Activated CD8-positive, alpha-beta memory T cell treated with anti-CD3 and anti-CD28 coated beads for 36 hours (primary cell): ENCODE measurements around the gene IRX3. TPM values are rescaled to one million over a fixed set of nuclear protein-coding genes. Genes with fewer than 3 reads are reported as not detected.
"Not testable (repeated sequence)": the region's sequence is repeated elsewhere in the genome, so short reads cannot be mapped to it uniquely, and the experiment has no call there.

ENCODE experiments used
- CTCF ChIA-PET: fragments of 350-600 bp; sonication (Branson Sonifier 250); formaldehyde crosslinking; loops from one replicate; lab custom pipeline; 2021; ENCODE audit warnings: antibody characterized with exemption; lab: Charles Lee
- POLR2A ChIA-PET: fragments of 350-600 bp; sonication (Branson Sonifier 250); formaldehyde crosslinking; loops from one replicate; lab custom pipeline; 2021; ENCODE audit warnings: antibody characterized with exemption; lab: Charles Lee
- total RNA-seq, 2 experiments: library from RNA; stranded (reverse); gene quantifications; one replicate each; pipeline ENCODE4 v1.2.3, GENCODE V29; 2021

The IRX3 gene
- total RNA-seq, 2 experiments from 2014 or later: not detected

DNA sequence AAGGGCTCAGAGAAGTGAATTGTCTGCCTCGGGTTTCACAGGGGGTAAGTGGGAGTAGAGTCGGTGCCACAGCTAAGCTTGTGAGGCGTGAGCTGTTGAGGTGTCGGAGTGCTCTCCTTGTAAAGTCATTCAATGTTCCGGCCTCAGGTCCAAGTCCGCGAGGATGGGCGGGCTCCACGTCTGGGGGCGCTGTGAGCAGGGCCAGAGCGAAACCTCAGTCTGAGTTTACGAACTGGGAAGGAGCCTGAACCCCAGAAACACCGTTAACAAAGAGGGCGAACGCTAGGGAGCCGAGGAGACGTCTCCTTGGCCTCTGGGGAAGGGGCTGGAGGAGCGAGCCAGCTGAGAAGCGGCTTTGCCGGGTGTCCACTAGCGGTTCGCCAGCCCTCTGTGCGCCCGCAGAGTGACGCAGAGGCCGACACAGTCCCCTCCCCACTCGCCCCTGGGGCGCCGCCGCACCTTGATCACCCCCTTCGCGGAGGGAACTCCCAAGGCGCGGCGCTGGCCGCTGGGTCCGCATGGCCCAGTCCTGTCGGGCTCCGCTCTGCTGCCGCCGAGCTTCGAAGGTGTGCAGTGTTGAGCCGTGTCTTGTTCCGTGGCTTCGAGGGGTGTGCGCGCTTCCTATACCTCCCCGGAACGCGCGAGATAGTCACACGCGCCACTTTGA, 4.9 kb downstream of the IRX3 start:
- CTCF ChIA-PET: no interaction called here
- POLR2A ChIA-PET: no interaction called here

DNA sequence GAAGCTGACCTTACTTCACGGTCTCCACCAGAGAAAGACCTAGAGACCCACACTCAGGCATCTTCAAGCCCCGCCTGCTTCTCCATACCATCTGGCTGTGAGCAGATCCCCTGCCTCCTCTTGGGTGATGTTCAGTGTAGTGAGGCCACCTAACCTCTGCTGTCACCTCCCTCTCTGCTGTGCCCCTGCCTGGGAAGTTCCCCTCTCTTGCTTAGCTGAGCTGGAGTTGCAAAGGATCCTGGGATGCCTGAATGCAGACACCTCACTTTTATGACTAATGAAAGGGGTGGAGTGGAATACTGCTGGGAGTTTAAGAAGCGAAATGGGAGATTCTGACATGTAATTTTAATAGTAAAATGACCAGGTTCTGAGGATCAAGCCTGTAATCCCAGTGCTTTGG, 5.8 kb downstream of the IRX3 start:
- ChIA-PET CTCF (no interaction called here), POLR2A (no interaction called here)

DNA sequence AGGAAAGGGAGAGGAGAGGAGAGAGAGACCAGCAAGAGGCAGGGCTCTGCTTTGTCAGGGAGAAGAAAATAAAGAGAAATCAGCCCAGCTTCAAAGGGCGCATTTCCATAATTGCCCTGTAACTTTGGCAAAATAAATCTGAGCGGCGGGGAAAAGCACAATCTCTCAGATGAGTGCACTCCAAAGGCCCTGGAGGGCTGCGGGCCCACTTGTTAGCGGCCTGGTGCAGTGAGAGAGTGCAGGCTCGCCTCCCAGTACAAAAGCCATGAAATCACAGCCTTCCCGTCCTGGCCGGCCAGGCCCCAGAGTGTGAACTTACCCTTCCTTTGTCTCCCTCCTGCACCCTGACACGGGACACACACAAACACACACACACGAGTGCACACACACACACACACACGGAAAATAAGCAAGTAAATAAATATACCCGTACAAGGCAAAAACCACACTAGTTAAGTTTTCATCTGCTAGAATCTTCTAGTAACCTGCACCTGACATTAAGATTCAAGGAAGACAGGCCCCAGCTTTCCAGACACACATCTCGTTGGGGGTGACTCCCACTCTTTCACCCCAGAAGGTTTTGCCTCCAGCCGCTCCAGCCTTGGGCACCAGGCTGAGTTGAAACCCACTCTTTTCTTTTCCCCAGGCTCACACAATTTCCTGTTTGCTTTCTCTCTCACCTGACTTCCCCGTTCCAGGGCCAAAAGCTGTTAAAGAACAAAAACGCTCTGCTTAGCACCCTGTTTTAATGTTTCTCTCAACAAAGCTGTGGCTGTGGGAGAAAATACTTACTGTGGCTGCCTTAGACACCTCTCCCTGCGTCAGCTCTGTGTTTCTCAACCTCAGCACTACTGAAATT, 8.5 kb downstream of the IRX3 start:
- POLR2A ChIA-PET: no interaction called here
- CTCF ChIA-PET: no interaction called here

DNA sequence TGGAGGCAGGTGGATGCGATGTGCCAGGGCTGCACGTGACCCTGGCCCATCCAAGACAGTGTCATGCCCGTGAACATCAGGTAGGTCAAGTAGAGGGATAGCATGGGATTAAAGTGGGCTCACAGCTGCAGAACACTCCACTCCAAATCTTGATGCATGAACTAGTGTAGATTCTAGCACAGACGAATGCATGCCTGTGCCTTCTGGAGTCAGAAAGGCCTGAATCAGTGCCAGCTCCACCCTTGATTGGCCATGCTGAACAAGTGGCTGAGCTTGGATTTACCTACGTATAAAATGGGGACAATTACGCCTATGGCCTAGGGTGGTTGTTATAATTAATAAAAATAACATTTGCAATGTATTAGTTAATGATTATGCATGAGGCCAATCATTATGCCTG, 10.6 kb downstream of the IRX3 start:
- ChIA-PET POLR2A (no interaction called here), CTCF (no interaction called here)

DNA sequence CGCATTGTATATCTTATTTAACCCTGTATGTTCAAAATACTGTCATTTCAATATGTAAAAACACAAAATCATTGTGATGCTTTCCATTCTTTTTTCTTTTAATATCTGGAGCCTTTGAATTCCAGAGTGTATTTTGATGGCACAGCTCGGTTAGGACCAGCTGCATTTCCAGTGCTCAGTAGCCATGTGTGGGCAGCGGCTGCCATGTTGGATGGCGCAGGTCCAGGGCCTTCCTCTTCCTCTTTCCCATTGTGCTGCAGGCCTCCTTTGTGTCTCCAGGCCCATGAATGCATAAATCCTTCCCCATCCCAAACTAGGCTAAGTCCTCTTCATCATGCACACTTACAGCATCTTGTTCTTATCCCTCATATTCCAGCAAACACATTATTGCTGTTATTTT, 13.0 kb downstream of the IRX3 start:
- ChIA-PET CTCF (no interaction called here), POLR2A (no interaction called here)

DNA sequence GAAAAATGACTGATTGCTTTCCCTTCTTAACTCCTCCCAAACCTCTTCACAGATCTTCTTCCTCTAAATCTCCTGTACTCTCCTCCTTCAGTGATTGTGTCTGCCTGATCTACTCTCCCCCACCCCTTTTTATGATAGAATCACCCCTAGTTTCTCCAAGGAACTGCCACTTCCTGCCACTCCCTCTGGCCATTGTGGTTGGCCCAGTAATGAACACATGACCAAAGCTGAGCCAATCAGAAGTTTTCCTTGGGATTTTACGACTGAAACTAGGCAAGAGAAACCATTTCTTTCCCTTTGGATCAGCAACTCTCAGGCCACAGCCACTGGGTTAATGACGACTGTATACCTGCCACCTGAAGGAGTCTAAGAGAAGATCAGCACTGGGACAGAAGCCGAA, 15.9 kb downstream of the IRX3 start:
- CTCF ChIA-PET: no interaction called here
- POLR2A ChIA-PET: no interaction called here

DNA sequence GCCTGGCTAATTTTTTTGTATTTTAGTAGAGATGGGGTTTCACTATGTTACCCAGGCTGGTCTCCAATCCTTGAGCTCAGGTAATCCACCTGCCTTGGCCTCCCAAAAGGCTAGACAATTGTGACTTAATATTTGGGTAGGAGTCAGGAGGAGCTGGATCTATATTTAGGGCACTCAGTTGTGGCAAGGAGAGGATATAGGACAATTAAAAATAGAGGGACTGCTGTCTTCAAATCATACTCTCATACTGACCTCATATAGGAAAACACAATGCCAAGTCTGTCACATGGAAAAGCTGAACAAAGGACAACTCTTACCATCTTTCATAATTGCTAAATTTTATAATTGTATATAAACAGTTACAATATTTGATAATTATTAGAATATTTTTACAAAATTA, 17.1 kb downstream of the IRX3 start:
- CTCF ChIA-PET: no interaction called here
- POLR2A ChIA-PET: no interaction called here

DNA sequence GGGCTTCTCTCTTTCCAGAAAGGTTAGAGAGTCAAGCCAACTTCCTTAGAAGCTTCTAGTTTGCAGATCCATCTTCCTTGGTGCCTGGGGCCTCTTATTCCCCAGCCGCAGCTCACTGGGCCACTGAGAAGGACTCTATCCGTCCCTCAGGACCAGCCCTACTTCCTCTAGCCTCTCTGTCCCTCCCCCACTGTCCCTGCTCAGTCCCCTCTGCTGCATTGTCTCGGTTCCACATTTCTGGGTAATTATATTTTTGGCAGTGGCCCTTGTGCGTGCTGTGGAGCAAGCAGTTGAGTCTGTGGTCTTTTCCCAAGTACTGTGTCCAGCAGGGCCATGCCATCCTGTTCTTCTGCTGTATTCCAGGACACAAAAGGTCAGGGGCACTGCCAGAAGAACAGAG, 17.8 kb downstream of the IRX3 start:
- ChIA-PET POLR2A (no interaction called here), CTCF (no interaction called here)

DNA sequence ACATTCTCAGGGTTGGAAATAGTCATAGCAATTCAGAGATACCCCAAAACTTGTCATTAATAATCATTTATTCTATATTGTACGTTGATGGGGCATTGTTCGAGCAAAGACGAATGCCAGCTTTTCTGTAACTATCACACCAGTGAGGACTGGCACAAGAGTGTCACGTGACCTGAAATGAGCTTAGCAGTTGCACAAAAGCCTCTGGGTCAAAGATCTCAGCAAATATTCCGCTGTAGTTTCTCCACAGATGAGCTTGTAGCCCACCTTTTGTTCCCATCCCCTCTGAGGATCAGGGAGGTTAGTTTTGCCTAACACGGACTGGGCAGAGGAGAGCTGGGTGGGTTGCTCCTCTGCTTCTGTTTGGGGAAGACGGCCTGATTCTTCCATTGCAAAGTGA, 18.2 kb downstream of the IRX3 start:
- ChIA-PET POLR2A (no interaction called here), CTCF (no interaction called here)

DNA sequence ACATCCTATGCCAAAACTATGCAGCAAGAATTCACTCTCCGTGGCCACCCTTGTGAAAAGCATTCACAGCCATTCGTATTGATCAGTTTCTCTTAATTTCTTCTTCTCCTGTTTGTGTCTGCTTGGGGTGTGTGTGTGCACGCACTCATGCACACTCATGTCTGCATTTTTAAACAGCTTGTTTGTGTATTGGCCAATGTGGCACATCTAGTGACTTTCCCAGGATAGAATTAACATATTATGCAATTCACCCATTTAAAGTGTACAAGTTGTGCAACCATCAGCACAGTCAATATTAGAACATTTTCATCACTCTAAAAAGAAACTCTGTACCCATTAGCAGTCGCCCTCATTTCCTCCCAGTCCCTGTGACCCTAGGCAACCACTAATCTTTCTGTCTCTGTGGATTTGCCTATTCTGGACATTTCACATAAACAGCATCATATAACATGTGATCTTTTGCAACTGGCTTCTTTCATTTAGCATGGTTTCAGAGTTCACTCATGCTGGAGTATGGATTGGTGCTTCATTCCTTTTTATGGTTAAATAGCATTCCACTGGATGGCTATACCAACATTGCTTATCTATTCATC, 20.1 kb downstream of the IRX3 start:
- POLR2A ChIA-PET: no interaction called here

DNA sequence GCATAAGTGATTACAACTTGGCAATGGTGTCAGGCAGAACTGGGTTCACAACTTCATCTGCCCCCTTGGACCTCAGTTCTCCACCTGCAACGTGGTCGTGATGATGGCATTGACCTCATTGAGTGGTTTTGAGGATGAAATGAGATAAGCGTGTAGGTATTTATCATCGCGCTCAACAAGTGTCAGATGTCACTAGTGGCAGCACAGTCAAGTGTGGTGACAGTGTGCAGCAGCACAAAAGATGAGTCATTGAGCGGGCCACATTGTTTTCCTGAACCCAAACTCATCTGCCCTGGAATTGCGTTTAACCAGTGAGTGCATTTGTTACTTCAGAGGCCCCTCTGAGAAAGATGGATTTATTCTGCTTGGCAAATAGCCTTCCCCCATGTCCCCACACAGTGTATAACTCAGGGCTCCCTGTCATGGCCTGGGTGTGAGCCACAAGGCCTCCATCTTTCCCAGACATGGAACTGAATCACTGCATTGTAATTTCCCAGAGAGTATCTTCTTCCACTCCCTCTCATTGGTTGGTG, 20.9 kb downstream of the IRX3 start:
- POLR2A ChIA-PET: no interaction called here
- CTCF ChIA-PET: no interaction called here

More for the DNA sequence above, 20.1 kb downstream of the IRX3 start:
- CTCF ChIA-PET: no interaction called here

DNA sequence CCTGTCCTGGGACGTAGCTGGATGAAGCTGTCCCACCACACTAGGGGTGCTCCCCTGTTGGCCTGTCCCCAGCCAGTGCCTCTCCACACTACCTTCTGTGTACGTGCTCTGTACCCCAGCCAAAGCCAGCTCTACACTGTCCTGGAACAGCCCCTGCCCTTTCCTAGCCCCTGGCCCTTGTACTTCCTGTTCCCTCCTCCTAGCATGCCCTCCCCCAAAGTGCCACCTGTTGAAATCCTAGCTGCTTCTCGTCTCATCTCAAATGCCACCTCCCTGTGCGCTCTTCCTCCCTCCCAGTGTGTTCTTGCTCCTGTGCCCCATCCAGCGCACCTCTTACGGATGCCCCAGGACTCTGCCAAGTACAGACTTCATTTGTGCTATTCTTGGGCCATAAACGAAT, 33.5 kb downstream of the IRX3 start:
- ChIA-PET CTCF (interaction anchor here (0.6 kb wide), 1 partner anchor 371 kb away, joined by 3 read pairs; no protein-coding TSS in a partner anchor), POLR2A (interaction anchor here (0.6 kb wide), 1 partner anchor 445 kb away, joined by 3 read pairs; no protein-coding TSS in a partner anchor)

DNA sequence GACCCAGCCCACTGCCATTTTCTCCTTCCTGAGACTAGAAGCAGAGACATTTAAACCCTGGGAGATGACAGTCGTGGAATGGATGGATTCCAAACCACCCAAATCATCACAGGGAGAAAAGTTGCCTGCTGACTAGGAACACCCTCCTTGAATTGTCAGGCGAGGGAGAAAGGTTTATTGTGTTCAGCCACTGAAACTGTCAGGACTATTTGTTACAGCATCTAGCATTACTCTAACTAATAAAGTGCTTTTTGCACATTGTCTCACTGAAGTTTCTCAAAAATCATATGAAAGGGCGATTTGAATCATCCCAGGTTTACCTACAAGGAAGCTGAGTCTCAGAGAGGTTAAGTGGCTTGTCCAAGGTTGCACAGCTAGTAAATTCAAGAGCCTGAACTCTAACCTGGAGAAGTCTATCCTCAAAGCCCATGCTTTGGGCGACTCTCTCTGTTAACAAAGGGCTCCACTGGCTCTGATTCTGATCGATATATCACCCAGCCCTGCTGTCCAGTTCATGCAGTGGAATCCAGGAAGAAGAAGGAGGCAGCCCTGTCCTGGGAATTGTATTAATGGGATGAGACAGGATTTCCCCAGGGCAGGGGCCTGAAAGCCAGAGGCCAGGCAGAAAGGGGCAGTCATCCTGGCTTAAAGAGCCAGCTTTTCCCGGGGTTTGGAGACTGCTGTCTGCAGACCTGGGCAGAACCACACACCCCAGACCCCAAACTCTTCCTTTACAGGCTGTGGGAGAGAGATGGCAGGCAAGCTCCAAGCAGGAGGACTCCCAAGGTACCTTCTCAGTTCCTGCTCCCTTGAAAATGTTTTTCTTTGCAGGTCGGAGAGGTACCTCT, 37.5 kb downstream of the IRX3 start:
- ChIA-PET POLR2A (no interaction called here), CTCF (no interaction called here)

DNA sequence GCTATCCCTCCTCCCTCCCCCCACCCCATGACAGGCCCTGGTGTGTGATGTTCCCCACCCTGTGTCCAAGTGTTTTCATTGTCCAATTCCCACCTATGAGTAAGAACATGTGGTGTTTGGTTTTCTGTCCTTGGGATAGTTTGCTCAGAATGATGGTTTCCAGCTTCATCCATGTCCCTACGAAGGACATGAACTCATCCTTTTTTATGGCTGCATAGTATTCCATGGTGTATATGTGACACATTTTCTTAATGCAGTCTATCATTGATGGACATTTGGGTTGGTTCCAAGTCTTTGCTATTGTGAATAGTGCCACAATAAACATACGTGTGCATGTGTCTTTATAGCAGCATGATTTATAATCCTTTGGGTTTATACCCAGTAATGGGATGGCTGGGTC, 38.9 kb downstream of the IRX3 start:
- POLR2A ChIA-PET, CTCF ChIA-PET: not testable (repeated sequence)

DNA sequence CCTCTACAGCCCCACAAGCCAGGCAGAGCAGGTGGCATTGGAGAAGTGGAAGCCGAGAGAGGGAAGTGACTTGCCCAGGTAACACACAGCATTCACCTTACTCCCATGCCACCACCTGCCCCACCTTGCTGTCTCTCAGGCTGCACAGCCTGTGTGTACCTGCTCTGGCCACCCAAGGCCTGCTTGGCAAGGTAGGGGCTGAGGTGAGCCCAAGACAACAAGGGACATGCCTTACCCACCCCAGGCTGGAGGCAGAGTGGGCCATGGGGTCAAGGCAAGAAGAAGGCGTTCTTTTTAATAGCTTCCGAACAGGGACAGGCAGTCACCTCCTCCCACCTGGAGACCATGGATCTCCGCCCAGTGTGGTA, 40.1 kb downstream of the IRX3 start:
- ChIA-PET POLR2A (no interaction called here), CTCF (no interaction called here)

DNA sequence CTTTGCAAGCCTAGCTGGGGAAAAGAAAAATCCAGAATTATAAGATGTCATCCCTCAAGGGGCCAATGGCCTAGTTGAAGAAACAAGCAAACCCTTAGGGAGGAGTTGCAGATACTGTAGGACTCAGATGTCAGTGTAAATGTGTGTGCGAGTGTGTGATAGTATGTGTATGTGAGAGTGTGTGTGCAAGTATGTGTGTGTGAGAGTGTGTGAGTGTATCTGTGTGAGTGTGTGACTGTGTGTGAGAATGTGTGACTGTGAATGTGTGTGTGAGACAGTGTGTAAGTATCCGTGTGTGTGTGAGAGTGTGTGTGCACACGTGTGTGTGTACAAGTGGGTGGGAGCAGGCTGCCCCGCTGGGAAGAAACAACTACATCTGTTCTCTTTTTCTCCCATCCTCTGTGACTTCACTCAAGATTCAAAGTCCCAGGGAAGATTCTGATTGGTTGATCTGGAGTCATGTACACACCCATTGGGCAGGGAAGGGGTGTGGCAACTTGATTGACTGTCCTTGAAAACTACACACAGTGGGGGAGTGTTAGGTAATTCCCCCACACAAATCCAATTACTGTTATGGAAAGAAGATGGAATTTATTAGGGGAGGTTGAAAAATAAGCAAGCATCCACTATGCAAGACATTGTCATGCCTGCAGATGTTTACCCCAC, 40.7 kb downstream of the IRX3 start:
- ChIA-PET POLR2A (no interaction called here), CTCF (no interaction called here)

DNA sequence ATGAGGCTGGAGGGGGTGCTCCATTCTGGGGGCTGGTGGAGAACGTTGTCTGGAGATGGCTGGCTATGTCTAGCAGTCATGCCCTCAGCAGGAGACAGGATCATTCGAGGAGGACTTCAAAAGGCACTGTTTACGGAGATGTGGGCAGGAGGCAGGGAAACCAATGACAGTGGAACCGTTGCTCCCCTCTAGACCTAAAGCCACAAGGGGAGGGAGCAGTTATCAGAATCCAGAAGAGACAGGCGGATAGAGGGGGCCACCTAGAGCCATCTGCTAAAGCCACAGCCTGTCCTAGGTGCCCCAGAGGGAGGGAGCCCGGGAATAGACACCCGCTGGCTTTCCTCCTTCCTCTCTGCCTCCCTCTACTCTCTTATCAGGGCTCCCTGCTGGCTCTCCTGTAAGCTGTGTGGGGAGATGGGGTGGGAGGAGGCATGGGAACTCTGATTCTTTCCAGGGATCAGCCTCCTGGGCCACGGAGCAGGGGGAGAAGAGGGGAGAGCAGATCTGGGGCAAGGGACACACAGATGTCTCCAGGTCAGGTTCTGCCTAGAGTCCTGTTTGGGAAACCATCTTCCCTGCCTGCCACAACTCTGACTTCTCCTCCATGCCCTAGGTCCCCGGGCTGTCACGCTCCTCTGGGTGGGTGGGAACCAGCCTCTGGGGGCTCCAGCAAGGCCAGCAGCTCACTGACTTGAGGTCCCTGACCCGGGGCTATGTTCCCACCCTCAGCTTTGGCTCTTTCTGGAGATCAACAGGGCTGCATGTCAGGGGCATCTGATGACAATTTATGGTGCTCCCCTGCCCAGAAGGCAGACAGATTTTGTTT, 42.3 kb downstream of the IRX3 start:
- CTCF ChIA-PET: no interaction called here
- POLR2A ChIA-PET: no interaction called here

DNA sequence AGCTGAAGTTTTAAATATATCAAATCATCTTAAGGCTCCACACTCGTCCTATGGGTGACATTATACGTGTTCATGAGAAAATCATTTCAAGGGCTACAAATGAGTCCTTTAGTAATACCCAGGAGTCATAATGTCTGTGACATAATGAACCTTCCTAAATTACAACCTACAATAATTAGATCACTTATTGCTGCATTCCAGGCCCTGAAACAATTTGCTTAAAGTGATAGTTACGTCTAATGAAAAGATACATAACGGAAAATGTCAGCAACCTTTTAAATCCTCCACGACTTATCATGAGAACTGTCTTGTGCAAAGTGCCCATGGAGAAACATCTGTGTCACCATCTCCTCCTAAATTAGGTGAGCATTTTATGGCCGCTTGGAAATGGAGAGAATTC, 43.4 kb downstream of the IRX3 start:
- ChIA-PET POLR2A (no interaction called here), CTCF (no interaction called here)
